ENCODE measurements around the gene KLHL28.

KLHL28 gene

DNA sequence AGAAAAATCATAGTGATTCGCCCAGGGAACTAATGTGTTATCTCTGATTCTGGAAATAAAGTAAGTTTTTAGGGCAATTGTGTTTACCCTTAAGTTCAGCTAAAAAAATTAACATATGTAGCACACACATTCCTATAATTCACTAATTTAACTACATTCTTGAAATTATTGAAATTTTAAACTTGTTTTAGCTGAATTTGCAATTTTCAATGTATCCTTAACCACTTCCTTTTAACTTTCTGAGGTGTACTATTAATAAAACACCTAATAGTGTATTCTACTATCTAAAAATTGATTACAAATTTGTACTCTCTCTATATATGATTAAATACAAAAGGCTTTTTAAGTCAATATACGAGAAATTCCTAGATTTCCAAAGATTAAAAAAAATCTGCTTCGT is 2.2 kb downstream of the KLHL28 start:
- DNase-seq = no peak

DNA sequence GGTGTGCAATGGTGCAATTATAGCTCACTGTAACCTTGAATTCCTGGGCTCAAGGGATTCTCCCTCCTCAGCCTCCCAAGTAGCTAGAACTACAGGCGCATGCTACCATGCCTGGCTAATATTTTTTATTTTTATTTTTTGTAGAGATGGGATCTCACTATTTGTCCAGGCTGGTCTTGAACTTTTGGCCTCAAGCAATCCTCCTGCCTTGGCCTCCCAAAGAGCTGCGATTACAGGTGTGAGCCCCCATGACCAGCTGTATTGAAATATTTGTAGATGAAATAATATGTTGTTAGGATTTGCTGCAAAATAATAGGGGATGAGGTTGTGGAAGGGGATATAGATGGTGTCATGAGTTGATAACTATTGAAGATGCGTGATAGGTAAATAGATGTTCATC is 4.9 kb downstream of the KLHL28 start:
- no peak for DNase-seq

GRCh38 chr14:44955528-44955927 is 6.2 kb downstream of the KLHL28 start:
- no peak for DNase-seq

DNA sequence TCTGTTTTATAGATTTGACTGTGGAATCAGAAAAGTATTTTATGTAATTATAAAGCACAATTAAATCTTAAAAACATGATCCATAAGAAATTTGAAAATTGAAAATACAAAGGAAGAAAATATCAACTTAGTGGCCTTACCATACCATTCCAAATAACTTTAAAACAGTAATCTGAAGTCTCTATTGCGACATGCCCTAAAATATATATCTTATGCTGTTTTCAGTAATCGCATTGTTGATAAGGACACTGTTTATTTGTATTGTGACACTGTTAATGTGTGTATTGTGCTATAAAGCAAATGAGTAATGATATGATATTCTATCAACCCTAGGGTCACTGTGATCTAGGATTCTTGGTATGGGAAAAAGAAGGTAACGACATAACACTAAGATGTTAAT is 7.0 kb downstream of the KLHL28 start:
- DNase-seq = no peak

DNA sequence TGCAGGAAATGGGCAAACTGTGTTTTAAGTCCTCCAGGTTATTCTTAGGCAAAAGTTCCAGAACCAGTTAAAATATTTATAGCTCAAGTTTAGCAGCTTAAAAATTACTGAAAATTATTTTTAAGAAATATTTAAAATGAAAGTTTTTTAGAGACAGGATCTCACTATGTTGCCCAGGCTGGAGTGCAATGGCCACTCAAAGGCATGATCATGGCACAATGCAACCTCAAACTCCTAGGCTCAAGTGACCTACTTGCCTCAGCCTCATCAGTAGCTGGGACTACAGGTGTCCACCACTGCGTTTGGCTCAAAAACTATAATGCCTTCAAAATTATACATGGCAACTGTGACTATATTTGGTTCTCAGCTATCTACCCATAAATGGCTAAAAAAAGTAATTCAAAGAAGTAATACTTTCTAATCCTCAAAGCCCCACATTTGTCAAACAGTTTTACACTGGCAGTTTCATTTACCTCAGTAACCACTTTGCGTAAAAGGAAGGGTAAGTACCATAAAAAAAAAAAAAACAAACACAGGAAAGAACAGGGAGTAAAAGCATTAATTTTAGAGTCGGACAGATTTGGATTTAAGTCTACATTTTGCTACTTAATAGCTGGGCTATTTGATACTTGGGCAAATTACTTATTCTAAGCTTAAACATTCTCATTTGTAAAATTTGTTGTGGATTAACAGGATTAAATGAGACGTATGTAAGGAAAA is 9.2 kb downstream of the KLHL28 start:
- DNase-seq = no peak

GRCh38 chr14:44951051-44951450 is 10.7 kb downstream of the KLHL28 start:
- DNase-seq = no peak

DNA sequence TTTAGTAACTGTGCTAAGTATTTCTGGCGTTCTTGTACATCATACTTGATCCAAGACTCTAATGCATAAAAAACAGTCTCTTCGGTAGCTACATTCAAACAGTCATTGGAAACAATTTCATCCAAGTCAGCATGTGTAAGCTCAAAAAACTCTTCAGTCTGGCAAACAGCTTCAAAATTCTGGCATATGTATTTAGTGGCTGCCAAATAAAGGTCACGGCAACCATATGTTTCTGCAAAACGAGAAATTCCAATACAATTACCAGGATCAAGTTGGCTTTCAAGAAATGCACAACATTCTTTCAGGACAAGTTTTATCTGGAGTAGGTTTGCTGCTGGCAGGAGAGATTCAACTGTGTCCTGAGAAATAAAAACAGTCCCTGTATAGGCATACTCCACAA is 16.5 kb downstream of the KLHL28 start:
- no peak for DNase-seq

GRCh38 chr14:44944107-44944506 is 17.6 kb downstream of the KLHL28 start:
- no peak for DNase-seq

- no peak for DNase-seq
Observed at GRCh38 chr14:44942436-44942835, 19.3 kb downstream of the KLHL28 start.

- no peak for DNase-seq
Observed at GRCh38 chr14:44941591-44941990, 20.2 kb downstream of the KLHL28 start.

DNA sequence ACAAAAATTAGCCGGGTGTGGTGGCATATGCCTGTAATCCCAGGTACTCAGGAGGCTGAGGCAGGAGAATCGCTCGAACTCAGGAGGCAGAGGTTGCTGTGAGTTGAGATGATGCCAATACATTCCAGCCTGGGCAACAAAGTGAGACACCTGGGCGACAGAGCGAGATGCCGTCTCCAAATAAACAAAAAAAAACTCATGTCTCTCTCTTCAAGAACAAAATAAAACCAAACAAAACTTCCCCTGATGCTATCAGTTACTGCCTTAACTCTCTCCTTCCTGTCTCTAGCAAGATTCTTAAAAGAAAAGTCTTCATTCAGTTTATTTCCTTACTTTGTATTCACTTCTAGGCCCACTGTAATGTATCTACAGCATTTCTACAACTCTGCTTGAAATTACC is 20.8 kb downstream of the KLHL28 start:
- DNase-seq = no peak

DNA sequence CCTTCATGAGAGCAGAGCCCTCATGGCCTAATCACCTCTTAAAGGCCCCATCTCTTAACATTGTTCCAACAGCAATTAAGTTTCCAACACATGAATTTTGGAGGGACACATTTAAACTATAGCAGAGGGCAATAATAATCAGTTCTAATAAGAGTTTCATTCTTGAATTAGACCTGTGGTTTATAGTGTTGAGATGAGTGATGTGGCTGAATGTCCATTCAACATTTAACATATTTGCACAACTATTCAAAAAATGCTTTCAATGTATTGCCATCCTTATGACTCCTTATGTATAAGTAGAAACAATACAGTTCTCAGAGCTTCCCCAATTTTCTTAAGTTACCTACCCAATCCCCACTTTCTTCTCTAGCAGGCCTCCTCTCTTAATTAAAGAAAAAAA is 21.5 kb downstream of the KLHL28 start:
- no peak for DNase-seq

DNA sequence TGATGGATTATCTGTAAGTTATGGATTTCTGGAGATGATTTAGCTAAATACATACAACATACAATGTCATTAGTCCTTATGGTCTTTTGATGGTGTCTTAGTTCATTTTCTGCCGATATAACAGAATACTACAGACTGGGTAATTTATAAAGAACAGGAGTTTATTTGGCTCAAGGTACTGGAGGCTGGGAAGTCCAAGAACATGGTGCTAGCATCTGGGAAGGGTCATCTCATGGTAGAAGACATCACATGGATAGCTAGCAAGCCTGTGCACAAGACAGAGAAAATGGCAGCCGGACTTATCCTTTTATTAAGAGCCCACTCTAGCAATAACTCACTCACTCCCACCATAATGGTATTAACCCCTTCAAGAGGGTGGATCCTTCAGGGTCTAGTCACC is 24.2 kb downstream of the KLHL28 start:
- no peak for DNase-seq

DNA sequence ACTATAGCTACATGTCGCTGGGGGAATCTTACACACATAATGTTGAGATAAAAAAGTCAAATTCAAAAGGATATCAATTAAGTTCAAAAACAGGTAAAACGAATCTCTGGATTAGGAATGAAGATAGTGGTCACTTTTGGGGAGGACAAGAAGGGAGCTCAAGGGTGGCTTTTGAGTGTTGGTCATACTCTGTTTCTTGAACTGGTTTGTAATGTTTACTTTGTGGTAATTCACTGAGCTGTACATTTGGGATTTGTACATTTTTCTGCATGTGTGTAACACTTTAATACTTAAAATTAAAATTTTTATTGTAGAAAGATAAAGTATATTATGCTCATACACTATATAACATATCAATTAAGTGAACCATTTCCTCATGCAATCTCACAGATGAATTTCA is 26.6 kb downstream of the KLHL28 start:
- DNase-seq = no peak

DNA sequence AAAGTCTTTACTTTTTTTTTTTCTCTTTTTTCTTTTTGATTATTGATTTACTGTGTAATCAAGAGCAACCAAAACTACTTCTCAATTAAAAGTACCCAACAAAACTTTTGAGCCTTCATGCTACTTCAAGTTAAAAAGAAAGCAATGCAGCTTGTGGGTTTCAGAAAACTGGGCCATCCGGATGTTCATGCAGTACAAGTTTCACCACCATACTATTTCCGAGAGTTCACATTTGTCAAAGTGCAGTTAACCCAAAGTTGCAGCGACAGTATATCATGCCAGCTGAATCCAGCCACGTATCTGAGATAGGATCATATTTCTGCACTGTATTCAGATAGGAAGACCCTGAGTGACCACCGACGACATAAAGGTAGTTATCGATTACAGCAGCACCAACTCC is 33.0 kb downstream of the KLHL28 start:
- DNase-seq = no peak

DNA sequence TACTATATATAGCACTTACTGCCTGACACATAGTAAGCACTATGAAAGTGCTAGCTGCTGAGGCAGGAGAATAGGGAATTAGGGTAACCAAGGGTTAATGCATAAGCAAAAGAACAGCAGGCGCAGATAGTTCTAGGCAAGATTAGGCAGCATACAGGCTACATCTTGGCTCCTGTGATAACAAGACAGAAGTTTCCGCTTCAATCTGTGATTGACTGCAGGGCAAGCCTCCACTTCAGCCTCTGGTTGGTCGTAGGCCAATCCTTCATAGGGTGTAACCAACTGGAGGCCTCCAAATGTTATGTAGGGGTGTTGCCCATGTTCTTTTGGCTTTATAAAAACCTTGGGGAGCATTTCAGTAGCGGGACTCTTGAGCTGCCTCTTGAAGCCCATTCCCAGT is 46.9 kb downstream of the KLHL28 start:
- DNase-seq = no peak

DNA sequence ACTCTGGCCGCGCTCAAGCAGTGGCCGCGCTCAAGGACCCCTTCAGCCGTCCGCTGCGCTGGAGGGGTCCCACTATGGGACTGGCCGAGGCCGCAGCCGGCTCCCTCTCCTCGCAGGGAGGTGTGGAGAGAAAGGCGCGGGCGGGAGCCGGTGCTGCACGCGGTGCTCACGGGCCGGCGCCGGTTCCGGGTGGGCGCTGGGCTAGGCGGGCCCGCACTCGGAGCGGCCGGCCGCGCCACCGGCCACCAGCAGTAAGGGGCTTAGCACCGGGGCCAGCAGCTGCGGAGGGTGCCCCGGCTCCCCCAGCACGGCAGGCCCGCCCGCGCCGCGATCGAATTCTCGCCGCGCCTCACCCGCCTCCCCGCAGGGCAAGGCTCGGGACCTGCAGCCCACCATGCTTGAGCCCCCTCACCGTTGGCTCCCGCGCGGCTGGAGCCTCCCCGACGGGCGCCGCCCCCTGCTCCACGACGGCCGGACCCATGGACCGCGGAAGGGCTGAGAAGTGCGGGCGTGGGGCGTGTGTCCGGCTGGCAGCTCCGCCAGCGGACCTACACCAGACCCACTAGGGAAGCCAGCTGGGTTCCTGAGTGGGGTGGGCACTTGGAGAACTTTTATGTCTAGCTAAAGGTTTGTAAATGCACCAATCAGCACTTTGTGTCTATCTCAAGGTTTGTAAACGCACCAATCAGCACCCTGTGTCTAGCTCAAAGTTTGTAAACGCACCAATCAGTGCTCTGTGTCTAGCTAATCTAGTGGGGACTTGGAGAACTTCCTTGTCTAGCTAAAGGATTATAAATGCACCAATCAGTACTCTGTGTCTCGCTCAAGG is 49.5 kb downstream of the KLHL28 start:
- no peak for DNase-seq

DNA sequence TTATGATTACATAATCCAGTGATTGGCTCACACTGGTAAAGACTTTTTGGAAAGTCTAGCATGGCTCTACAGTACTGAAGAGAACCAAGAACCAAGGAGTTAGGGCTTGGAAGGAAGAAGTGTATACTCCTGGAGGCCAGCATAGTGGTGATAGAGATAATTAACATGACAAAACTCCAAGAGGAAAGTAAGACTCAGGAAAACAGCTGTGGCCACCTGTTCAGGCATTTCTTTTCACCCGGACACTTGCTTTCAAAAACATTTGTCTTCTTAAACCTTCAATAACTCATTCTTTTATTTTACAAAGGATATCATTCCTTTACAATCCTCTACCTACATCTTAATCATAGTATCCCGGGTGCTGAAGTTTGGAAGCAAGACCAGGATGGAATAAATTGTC is 50.9 kb downstream of the KLHL28 start:
- DNase-seq = no peak

- no peak for DNase-seq
Observed at GRCh38 chr14:44901696-44902095, 60.1 kb downstream of the KLHL28 start.

DNA sequence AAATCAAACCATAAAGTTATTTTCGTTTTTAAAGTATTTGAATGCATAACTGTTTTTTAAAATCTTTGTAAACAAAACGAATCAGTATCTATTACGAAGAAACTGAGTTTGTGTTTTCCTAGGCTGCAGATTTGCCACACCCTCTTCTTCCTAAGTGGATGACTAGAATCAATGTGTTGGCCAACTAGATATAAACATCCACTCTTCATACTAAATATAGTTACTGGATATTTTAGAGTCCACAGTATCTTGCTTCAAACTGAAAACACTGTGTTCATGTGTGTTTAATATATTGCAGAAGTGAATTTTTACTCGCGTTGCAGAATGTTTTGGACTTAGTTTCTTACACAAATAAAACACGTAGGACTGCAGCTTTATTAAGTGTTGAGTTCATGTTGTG is 63.2 kb downstream of the KLHL28 start:
- no peak for DNase-seq

DNA sequence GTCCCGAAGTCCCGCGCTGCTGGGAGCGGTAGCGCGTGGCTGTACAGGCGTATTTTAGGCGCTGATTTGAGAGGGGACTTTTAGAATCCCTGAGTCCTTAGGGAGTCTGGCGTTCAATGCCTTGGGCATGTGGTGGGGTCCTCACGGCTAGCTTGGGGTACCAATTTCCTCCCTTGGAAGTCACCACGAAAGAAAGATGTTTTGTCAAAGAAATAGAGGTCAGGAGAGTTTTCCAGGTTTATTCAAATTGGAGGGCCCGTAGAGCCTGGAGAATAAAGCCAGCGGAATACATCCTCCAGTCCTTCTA is 63.9 kb downstream of the KLHL28 start:
- no peak for DNase-seq

DNA sequence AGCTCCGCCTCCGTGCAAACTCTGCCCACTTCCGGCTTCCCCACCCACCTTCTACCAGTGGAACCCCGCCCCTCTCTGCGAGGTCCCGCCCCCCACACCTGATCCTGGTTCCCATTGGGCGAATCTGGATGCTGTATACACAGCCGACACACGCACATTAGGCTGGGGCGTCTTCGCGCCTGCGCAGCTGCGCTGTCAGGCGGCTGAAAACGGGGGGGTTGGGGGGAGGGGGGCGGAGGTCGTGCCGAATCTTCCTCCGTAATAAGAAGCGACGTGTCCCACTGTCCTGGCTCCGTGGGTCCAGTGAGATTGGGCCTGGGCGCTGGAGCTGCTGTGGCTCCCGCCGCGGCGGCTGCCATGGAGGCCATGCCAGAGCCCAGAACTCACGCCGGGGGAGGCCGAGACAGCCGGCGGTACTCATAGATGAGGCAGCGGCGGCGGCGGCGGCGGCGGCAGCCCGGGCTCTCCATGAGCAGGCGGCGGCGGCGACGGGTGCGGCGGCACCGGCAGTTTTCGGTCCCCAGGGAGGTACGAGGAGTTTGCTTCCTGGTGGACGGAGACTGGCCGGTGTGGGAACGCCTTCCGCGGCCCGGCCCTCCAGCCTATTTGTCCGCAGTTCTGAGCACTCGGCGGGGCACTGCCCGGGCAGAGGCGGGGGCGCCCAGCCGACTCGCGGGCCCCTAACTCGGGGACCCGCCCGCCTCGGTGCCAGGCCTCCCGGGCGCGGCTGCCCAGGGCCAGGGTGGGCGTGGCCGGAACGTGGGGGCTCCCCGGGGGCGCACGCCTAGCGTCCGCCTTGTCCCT is 64.5 kb downstream of the KLHL28 start:
- peak; percentile 83 for DNase-seq

- no peak for DNase-seq
Observed at GRCh38 chr14:44896275-44897040, 65.3 kb downstream of the KLHL28 start.

All from NCI-H2081 treated with DMSO at 0.1 percent for 48 hours (cell line).